Body of pancreas (tissue), 4 donors: ENCODE results near the gene PBX2. TPM values are rescaled to one million over a fixed set of nuclear protein-coding genes. Genes with fewer than 3 reads are reported as not detected.

ENCODE experiments used
- ATAC-seq: fragments of 150-250 bp; one replicate; pipeline ENCODE4 v1.9.1; 2016
- DNase-seq, 4 donors: peaks; one replicate each; pipeline ENCODE4 v3.0.0-alpha.2; 2019
- H3K27ac ChIP-seq, 4 donors: fragments of 200-600 bp; sonication (generic); 1 replicate in 3 of 4; 2 replicates in 1 of 4; pipeline versions ENCODE4 v1.5.1 to v1.6.1; 2016 to 2019; ENCODE audit warnings: mild to moderate bottlenecking in 1 of 4, mixed read lengths in 1 of 4, moderate library complexity in 1 of 4
- H3K27me3 ChIP-seq, 2 donors: fragments of 200-600 bp; sonication (generic); one replicate each; pipeline ENCODE4 v1.6.0; 2016; ENCODE audit warnings: mild to moderate bottlenecking in 1 of 2
- H3K36me3 ChIP-seq, 2 donors: fragments of 200-600 bp; sonication (generic); replicated peaks in 1 of 2; 2 replicates each; pipeline ENCODE4 v1.5.1; 2016; ENCODE audit warnings: low read depth in 2 of 2; ENCODE audit not compliant: insufficient read depth in 1 of 2
- H3K4me1 ChIP-seq: fragments of 200-600 bp; sonication (generic); one replicate; pipeline ENCODE4 v1.6.0; 2016
- H3K4me3 ChIP-seq, 2 donors: fragments of 200-600 bp; sonication (generic); 1 replicate in 1 of 2; 2 replicates in 1 of 2; pipeline ENCODE4 v1.5.1; 2016 to 2019
- H3K9me3 ChIP-seq, 3 donors: fragments of 200-600 bp; sonication (generic); 1 replicate in 2 of 3; 2 replicates in 1 of 3; pipeline ENCODE4 v1.5.1; 2016
- POLR2A ChIP-seq, 3 donors: fragments of 450-650 bp; IDR thresholded peaks; one replicate each; pipeline ENCODE4 v1.6.1; 2016; ENCODE audit warnings: antibody characterized with exemption in 3 of 3, mild to moderate bottlenecking in 2 of 3
- WGBS, 2 donors: methylation state at CpG; one replicate each; pipeline ENCODE4 v1.1.5; 2017; 5-methylcytosine and 5-hydroxymethylcytosine counted together
- intact Hi-C: fragments of 100-400 bp; cut with DNase I; formaldehyde crosslinking; loops from one replicate; pipeline ENCODE4 v1.15.1; 2023
- total RNA-seq, 2 donors: library from RNA; depleted of rRNA; stranded (reverse); fragments of >200 nt; gene quantifications; one replicate each; pipeline ENCODE4 v1.1.0, GENCODE V29; 2016
- TF ChIP-seq, protein P1 (sequence below), 7 experiments: fragments of 450-650 bp in 4 of 7; fragments of 200-600 bp in 3 of 7; sonication (generic) in 3 of 7; IDR thresholded peaks; one replicate each; pipeline ENCODE4 v1.5.1; 2016 to 2019; ENCODE audit warnings: antibody characterized with exemption in 7 of 7

Gene PBX2
- total RNA-seq, 2 donors from 2014 or later: 28.8 to 31.3 TPM

DNA sequence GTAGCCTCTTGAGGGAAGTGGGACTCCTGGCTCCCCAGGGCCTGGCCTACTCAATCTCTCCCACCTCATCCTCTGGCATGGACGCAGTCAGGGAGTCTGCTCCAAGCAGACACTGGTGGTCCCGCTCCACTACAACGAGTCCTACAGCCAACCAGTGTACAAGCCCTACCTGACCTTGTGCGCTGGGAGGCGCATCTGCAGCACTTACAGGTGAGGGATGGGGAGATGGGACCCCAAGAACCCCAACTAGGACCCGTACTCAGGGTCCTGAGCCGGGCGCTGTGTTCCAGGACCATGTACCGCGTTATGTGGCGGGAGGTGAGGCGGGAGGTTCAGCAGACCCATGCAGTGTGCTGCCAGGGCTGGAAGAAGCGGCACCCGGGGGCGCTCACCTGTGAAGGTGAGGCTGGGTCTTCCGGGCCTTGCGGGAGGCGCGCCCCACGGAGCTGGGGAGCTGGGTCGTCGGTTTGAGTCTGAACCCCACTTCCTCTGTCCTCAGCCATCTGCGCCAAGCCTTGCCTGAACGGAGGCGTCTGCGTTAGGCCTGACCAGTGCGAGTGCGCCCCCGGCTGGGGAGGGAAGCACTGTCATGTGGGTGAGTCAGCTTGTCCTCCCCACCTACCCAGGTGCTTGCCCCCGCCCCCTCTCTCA lies 23.5 kb downstream of the PBX2 start:
- 82 to 96% methylated on average over 16 to 29 of the region's 30 CpGs for WGBS, 2 donors
- H3K27me3 ChIP-seq: no peaks in the 10 kb centered on the region
- H3K4me1 ChIP-seq: no peaks in the 10 kb centered on the region
- H3K4me3 ChIP-seq: no peak overlapping the region
- peaks cover 0 to 1% of the 10 kb centered on the region in 2 donors for H3K36me3 ChIP-seq
- ATAC-seq: no peak
- no peak for DNase-seq
- no peaks in the 10 kb centered on the region for H3K9me3 ChIP-seq
- intact Hi-C loops: no loop called here
- no peak overlapping the region for H3K27ac ChIP-seq
- TF ChIP-seq, protein P1, sequence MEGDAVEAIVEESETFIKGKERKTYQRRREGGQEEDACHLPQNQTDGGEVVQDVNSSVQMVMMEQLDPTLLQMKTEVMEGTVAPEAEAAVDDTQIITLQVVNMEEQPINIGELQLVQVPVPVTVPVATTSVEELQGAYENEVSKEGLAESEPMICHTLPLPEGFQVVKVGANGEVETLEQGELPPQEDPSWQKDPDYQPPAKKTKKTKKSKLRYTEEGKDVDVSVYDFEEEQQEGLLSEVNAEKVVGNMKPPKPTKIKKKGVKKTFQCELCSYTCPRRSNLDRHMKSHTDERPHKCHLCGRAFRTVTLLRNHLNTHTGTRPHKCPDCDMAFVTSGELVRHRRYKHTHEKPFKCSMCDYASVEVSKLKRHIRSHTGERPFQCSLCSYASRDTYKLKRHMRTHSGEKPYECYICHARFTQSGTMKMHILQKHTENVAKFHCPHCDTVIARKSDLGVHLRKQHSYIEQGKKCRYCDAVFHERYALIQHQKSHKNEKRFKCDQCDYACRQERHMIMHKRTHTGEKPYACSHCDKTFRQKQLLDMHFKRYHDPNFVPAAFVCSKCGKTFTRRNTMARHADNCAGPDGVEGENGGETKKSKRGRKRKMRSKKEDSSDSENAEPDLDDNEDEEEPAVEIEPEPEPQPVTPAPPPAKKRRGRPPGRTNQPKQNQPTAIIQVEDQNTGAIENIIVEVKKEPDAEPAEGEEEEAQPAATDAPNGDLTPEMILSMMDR (IDR thresholded peaks at IDR 0.05): no peak
- TF ChIP-seq POLR2A (IDR thresholded peaks at IDR 0.05): no peak

DNA sequence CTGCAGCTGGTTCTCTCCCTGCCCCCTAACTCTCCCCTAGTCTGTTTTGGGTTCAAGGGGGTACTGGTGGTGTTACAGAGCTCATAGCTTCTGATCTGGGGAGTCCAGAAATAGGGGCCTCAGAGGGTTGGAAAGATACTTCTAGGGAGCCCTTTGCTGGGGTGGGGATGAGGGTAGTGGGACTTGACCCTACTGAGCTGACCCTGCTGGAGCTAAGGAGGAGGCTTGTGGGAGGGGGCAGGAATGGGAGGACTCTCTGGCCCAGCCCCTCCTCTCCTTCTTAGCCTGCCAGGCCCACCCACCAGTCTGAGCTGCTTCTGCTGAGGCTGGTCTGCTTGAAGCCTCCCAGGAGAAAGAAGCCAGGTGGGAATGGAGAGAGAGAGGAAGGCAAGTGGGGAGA lies 25.7 kb downstream of the PBX2 start, which contains the start of gene EGFL8:
TSS of gene EGFL8 (plus strand) at position 301 of the 400 bp plus-strand sequence. CDS start 1,571 bp downstream, outside the sequence.
- intact Hi-C loops: no loop called here
- Histone ChIP-seq H3K4me3 (no peak within 1 kb of the TSS), H3K36me3 (peaks cover 0 to 1% of the 10 kb centered on the region in 2 donors), H3K4me1 (no peaks in the 10 kb centered on the region), H3K27ac (peak within 1 kb of the TSS in 2 of 4 donors; percentile 9 to 18), H3K27me3 (no peaks in the 10 kb centered on the region), H3K9me3 (no peaks in the 10 kb centered on the region)
- no peak for TF ChIP-seq POLR2A (IDR thresholded peaks at IDR 0.05)
- TF ChIP-seq, protein P1 (IDR thresholded peaks at IDR 0.05): no peak
- ATAC-seq: no peak
- DNase-seq: no peak

GRCh38 chr6:32163559-32164258 lies 26.3 kb downstream of the PBX2 start:
- intact Hi-C loops: no loop called here
- 85 to 86% methylated on average over 6 to 7 of the region's 7 CpGs for WGBS, 2 donors
- TF ChIP-seq, protein P1 (IDR thresholded peaks at IDR 0.05): no peak
- no peak for TF ChIP-seq POLR2A (IDR thresholded peaks at IDR 0.05)

GRCh38 chr6:32158052-32158451 lies 31.9 kb downstream of the PBX2 start:
- Histone ChIP-seq H3K9me3 (no peaks in the 10 kb centered on the region), H3K27ac (no peak overlapping the region), H3K27me3 (no peaks in the 10 kb centered on the region), H3K4me3 (no peak overlapping the region), H3K4me1 (peaks cover 23% of the 10 kb centered on the region), H3K36me3 (no peaks in the 10 kb centered on the region)
- TF ChIP-seq, protein P1 (IDR thresholded peaks at IDR 0.05): no peak
- TF ChIP-seq POLR2A (IDR thresholded peaks at IDR 0.05): no peak
- intact Hi-C loops: loop anchor here (5.0 kb wide), 1 partner anchor 41 kb away; no protein-coding TSS in a partner anchor
- DNase-seq (no peak), ATAC-seq (no peak)

More at GRCh38 chr6:32163559-32164258, 26.3 kb downstream of the PBX2 start:
- ATAC-seq (peak; percentile 16), DNase-seq (no peak)
- H3K4me3 ChIP-seq: no peak overlapping the region
- peak overlapping the region in 2 of 4 donors; percentile 9 to 18 for H3K27ac ChIP-seq
- no peaks in the 10 kb centered on the region for H3K9me3 ChIP-seq
- H3K36me3 ChIP-seq: peaks cover 0 to 1% of the 10 kb centered on the region in 2 donors
- H3K4me1 ChIP-seq: no peaks in the 10 kb centered on the region
- H3K27me3 ChIP-seq: no peaks in the 10 kb centered on the region
